Chondrocyte (in vitro differentiated cells): Measurements from ENCODE around the gene SLC35B4. TPM values are rescaled to one million over a fixed set of nuclear protein-coding genes. Genes with fewer than 3 reads are reported as not detected.

Experiments
- DNase-seq: peaks from one replicate; pipeline ENCODE4 v3.0.0; 2021; ENCODE audit warnings: mixed read lengths, low spot score
- H3K27ac Mint-ChIP-seq: one replicate; pipeline ENCODE4 v1.8.0; 2021; ENCODE audit warnings: mild to moderate bottlenecking, moderate library complexity, mixed read lengths; ENCODE audit not compliant: unreplicated experiment
- H3K27me3 Mint-ChIP-seq: 2 replicates; pipeline ENCODE4 v1.8.0; 2021; ENCODE audit warnings: low read depth, mixed read lengths
- H3K36me3 Mint-ChIP-seq: 2 replicates; pipeline ENCODE4 v1.8.0; 2021; ENCODE audit warnings: low read depth, mixed read lengths
- H3K4me1 Mint-ChIP-seq: 2 replicates; pipeline ENCODE4 v1.8.0; 2021; ENCODE audit warnings: low read depth, mild to moderate bottlenecking, mixed read lengths
- H3K4me3 Mint-ChIP-seq: one replicate; pipeline ENCODE4 v1.8.0; 2021; ENCODE audit warnings: mild to moderate bottlenecking, moderate library complexity, mixed read lengths; ENCODE audit not compliant: unreplicated experiment
- H3K9me3 Mint-ChIP-seq: 2 replicates; pipeline ENCODE4 v1.8.0; 2021; ENCODE audit warnings: low read depth, mixed read lengths
- total RNA-seq: library from RNA; stranded (reverse); gene quantifications from 3 replicates; pipeline ENCODE4 v1.2.1, GENCODE V29; 2021
- TF ChIP-seq, protein P1 (sequence below): fragments of 200-600 bp; sonication (generic); IDR thresholded peaks from 2 replicates; pipeline ENCODE4 v1.5.0; 2021; ENCODE audit warnings: antibody characterized with exemption, mild to moderate bottlenecking, moderate library complexity

Gene SLC35B4
- total RNA-seq, 1 donor from 2014 or later, result 25.1 TPM

DNA sequence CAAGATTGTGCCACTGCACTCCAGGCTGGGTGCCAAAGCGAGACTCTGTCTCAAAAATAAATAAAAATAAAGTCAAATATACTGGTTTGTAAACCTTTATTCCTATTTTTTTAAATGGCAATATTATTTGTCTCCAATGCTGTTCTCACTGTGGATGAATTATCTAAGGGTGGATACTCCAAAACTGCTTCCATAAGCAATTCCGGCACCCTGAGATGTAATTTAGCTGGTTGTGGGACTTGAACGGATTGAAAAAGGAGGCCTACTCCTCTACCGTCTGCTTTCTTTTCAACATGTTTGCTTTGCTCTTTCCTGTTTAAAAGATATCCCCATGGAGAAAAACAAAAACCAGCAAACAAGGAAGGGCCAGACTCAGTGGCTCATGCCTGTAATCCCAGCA is 54.4 kb downstream of the SLC35B4 start:
- TF ChIP-seq, protein P1, sequence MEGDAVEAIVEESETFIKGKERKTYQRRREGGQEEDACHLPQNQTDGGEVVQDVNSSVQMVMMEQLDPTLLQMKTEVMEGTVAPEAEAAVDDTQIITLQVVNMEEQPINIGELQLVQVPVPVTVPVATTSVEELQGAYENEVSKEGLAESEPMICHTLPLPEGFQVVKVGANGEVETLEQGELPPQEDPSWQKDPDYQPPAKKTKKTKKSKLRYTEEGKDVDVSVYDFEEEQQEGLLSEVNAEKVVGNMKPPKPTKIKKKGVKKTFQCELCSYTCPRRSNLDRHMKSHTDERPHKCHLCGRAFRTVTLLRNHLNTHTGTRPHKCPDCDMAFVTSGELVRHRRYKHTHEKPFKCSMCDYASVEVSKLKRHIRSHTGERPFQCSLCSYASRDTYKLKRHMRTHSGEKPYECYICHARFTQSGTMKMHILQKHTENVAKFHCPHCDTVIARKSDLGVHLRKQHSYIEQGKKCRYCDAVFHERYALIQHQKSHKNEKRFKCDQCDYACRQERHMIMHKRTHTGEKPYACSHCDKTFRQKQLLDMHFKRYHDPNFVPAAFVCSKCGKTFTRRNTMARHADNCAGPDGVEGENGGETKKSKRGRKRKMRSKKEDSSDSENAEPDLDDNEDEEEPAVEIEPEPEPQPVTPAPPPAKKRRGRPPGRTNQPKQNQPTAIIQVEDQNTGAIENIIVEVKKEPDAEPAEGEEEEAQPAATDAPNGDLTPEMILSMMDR, result no peak
- H3K4me1 Mint-ChIP-seq, result no peaks in the 10 kb centered on the region
- peaks cover 7% of the 10 kb centered on the region for H3K9me3 Mint-ChIP-seq
- H3K27ac Mint-ChIP-seq, result no peak overlapping the region
- H3K36me3 Mint-ChIP-seq, result peaks cover 5% of the 10 kb centered on the region
- no peak for DNase-seq
- H3K4me3 Mint-ChIP-seq, result no peak overlapping the region
- peaks cover 6% of the 10 kb centered on the region for H3K27me3 Mint-ChIP-seq

DNA sequence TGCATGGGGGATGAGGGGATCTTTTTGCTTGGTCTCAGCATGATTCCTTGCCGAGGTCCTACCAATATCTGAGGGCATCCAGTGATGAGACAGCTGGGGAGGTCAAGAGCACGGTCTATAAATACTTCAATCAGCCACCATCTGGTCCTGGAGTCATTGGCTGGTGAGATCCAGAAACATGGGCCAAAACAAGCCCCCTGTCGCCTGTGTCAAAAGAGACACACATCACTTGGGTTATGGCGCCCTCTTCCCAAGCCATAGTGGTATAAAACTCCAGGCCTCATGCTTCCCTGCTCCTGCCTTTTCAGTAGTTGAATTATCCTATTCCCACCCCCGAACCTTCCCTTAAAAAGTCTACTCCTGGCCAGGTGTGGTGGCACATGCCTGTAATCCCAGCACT is 60.9 kb downstream of the SLC35B4 start:
- Mint-ChIP-seq H3K36me3 (no peaks in the 10 kb centered on the region), H3K9me3 (no peaks in the 10 kb centered on the region), H3K27ac (no peak overlapping the region), H3K27me3 (no peaks in the 10 kb centered on the region), H3K4me3 (no peak overlapping the region), H3K4me1 (no peaks in the 10 kb centered on the region)
- TF ChIP-seq, protein P1, result no peak
- no peak for DNase-seq

- Mint-ChIP-seq H3K27ac (no peak overlapping the region), H3K9me3 (no peaks in the 10 kb centered on the region)
- no peak for DNase-seq
Observed at GRCh38 chr7:134254311-134254710, 62.4 kb downstream of the SLC35B4 start.

GRCh38 chr7:134248196-134248595 is 68.5 kb downstream of the SLC35B4 start:
- Mint-ChIP-seq H3K4me3 (no peak overlapping the region), H3K36me3 (no peaks in the 10 kb centered on the region), H3K9me3 (peaks cover 1% of the 10 kb centered on the region), H3K4me1 (no peaks in the 10 kb centered on the region), H3K27me3 (peaks cover 6% of the 10 kb centered on the region), H3K27ac (no peak overlapping the region)
- no peak for DNase-seq
- TF ChIP-seq, protein P1, result no peak

More at GRCh38 chr7:134254311-134254710, 62.4 kb downstream of the SLC35B4 start:
- no peaks in the 10 kb centered on the region for H3K27me3 Mint-ChIP-seq
- no peaks in the 10 kb centered on the region for H3K4me1 Mint-ChIP-seq
- TF ChIP-seq, protein P1, result no peak
- H3K36me3 Mint-ChIP-seq, result no peaks in the 10 kb centered on the region
- no peak overlapping the region for H3K4me3 Mint-ChIP-seq

DNA sequence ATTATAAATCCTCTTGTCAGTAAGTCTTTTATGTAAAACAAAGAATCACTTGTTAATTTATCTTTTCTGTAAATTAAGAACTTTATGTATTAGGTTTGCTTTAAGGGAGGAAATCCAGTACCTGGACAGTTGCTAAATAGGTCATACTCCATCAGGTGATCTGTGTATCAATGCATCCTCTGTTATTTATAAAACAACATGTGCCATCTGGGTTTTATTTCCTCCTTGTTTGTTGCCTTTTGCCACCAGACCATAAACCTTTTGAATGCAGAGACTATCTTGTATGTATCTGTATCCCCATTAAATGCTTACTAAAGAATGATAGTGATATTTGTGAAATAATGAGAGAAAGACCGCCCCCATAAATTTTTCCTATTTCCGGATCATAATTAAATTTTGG is 70.0 kb downstream of the SLC35B4 start:
- DNase-seq, result no peak
- Mint-ChIP-seq H3K9me3 (peaks cover 8% of the 10 kb centered on the region), H3K4me3 (no peak overlapping the region), H3K4me1 (no peaks in the 10 kb centered on the region), H3K36me3 (peaks cover under 1% of the 10 kb centered on the region), H3K27ac (no peak overlapping the region), H3K27me3 (peaks cover 6% of the 10 kb centered on the region)
- TF ChIP-seq, protein P1, result no peak
